ENCODE results near the gene C1RL.
A peak's percentile ranks its signal among the peaks of the same experiment; 100 is the strongest.

The C1RL gene

GRCh38 chr12:7136676-7137075 is 27.7 kb upstream of the C1RL start:
- DNase-seq = no peak

- DNase-seq = no peak
Measured at GRCh38 chr12:7136071-7136470, 27.1 kb upstream of the C1RL start.

DNA sequence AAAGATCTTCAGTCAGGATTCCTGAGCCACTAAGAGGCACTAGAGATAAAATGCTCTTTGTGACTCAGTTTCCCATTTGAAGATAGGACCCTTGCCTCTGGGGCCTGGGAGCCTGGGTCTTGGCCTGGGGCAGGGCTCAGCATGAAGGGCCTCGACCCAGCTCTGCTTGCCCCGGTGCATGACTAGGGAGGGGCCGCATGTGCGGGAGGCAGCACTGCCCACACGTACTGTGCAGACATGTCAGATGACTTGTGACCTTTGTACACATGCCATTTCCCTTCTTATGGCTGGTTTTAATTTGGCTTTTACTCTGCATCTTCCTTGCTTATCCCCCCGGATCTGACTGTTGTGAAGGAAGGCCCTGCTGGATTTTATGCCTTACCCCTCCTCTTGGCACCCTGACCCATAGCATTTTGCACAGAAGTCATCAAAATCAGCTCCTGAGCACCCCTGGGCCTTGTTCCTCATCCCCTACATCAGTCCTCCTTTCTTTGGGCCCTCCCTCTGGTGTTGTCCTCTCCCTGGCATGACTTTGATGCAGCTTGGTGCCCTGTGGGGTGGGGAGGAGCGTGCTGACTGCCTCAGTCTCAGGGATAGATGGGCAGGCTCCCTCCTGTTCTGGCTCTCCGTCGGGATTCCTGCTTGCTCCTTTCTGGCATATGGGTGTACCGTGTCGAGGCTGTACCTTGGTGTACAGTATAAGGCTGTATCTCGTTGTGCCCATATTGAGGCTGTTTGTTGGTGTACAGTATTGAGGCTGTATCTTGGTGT is 25.6 kb upstream of the C1RL start:
- no peak for DNase-seq

DNA sequence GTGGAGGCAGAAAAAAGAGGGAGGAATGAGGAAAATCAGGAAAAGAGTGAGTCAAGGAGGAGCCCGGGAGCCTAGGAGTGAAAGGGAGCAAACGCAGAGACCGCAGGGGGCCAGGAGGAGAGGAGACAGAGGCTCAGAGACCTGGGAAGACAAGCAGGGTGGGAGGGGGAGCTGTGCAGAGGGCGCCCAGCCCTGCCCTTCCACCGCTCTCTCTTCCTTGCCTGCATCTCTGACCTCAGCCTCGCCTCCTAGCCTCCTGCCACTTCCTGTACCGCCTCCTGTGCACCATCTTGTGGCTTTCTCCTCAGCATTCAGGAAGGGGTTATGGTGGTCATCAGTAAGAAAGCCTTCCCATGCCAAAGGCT is 22.5 kb upstream of the C1RL start:
- DNase-seq = peak; percentile 43

DNA sequence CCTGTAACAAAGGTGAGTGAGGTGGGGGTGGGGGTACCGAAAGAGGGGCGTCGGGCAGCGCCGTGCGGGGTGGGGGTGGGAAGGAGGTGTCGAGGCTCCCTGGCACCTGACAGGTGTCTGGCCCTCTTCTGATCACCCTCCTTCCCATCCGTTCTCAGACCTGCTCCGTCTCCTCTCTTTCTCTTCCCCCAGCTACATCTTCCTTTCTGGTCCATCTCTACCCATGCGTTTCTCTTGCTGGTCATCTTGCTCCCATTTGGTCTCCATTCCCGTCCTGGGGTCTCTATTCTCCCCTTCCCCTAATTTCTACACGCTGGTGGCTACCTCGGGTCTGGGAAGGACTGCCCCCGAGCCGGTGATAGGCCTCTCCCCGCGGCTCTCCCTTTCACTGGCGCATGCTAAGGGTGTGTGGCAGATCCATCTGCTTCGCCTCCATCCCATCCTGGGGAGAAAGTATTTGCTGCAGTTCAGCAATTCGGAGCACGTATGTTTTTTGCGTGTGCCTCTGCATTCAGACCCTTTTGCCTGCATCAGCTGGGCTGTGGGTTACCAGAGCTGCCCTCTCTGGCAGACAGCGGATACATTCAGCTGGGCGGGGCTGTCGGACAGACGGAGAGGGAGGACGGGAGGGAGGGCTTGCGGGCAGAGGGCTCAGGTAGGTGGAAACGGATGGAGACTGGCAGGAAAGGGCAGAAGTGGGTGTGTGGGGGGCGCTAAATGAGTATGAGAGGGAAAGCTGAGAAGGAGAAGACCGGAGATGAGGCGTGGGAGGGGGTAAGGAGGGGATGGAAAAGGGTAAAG is 21.9 kb upstream of the C1RL start:
- DNase-seq = peak; percentile 61

DNA sequence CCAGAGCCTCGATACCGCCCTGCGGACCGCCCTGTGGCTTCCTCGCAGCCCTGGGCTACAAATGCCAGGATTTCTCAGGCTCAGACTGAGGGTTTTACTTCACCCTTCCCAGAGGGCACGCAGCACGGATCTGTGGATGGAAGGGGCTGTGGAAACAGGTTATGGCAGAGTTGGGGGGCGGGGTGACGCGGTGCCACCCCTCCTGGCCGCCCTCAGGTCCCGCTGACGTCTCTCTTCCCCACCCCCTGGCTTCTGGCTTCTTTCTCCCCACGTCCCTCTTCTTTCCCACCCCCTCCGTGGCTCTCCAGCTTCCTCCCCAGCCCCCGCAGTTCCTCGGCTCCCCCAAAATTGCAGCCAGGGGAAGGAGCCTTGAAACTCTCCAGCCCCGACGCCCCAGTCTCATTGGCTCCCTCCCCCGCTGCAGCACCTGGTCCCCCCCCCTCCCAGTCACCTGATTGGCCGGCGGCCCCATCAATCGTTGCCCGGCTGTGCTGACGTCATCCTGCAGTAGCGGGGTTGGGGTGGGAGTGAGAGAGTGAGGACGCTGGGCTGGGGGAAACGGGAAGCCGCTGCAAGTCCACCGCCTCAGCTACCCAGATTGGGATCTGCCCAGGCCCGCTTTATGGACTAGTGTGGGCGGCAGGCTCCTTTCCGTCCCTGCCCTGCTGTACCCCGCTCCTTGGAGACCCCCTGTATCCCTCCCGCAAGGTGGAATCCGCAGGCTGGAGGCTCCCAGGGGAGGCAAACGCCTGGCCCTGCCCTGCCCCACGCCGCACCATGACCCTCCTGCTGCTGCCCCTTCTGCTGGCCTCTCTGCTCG is 21.1 kb upstream of the C1RL start, which contains the start of gene CLSTN3:
CLSTN3 (plus strand) TSS at position 500 of the 820 bp plus-strand sequence; CDS start at position 778, 278 bp downstream.
- peak; percentile 86 for DNase-seq

DNA sequence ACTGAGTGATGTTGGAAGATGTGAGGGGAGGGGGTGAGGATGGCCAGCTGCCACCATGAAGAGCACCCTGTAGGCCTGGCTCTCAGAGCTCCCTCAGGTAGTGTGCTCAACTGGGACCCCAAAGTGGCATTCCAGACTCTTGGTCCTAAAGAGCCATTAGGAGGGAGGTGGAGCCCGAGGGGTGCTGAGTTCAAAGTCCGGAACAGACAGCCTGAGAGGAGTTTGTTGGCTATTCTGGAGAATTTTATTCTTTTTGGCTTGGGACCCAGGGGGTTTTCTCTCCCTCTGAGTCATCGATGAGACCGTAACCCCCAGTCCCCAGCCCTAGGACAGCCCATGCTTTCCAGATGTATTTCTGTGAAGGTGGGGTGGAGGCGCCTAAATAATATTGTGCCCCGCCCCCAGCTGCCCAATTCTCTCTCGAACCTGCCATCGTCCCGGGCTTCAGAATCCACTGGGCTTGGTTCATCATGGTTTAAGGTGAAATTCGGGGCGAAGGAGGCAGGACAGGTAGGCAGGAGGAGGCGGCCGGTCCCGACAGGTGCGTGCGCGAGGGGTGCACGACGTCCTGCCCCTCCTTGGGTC is 20.4 kb upstream of the C1RL start:
- no peak for DNase-seq

- DNase-seq = no peak
Measured at GRCh38 chr12:7128681-7129286, 19.8 kb upstream of the C1RL start, which contains the start of gene RBP5. TSS of gene RBP5 (minus strand) at chr12:7128889. CDS start at chr12:7128775, 114 bp downstream.

GRCh38 chr12:7127916-7128626 is 19.1 kb upstream of the C1RL start:
- DNase-seq = no peak

- no peak for DNase-seq
Measured at GRCh38 chr12:7125632-7126227, 16.7 kb upstream of the C1RL start.

DNA sequence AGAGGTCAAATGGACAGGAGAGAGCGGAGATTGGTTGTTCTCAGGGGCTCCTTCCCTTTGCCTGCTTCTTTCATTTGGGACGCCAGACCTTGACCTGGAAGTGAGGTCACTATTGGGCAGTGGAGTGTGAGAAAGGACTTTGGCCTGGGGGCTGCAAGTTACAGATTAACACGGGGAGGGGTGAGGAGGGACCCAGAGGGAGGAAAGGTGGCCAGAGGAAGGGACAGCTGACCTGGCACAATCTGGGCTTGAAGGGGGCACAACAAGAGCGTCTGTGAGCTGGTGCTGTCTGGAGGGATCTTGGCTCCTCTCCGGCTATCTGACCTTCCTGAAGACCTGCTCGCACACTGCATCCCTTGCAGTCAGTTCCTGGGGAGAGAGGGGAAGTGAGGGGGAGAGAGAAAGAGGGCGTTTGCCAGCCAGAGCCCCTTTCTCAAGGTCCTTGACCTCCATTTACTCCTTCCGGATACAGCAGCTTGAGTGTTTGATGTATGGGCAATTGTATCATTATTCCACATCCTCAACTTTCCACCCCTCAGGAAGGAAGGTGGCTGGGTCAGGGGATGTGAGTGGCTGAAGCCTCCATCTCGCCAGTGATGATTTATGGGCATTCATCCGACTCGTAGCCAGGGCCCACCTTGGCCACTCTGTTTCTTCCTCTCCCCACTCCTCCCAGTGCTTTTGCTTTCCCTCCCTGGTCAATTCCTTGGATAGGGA is 14.9 kb upstream of the C1RL start:
- DNase-seq = no peak

DNA sequence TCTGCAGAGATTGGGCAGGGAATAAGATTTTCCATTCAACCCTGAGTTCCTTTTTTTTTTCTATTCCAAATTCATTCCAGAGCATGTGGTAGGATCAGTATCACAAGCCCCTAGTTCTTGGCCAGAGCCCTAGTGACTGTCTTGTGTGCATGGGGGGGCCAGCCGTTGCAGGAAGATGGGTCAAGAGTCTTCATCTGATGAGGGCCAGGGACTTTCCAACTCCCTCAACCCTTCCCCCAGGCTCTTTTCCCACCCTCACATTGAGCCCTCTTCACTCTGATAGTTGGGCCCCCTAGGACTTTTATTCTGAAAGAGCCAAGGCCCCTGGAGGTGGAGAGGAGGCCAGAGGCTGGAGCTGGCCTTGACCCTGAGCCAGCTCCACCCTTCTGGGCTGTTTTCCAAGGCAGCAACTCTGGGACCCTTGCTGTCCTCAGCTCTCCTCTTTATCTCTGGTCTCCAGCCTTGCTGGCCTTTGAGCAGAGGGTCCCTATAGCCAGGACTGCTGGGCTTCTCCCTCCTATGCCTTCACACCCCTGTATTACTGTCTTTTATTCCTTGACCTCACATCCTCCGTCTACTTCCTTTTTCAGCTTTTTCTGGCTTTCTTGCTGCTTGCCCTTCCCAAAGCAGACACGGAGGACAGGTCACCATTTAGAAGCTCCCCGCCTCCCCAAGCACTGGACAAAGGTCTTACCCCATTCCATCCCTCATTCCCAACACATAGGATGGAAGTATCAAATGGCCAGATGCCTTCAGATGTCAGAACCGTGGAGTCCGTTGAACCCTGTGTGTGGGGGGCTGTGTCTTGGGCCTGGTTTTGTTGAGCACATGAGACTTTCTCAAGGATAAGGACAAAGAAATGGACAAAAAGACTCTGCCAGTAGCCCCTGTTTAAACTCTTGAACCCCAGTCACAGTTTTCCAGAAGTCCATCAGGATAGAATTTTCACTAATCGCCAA is 14.1 kb upstream of the C1RL start:
- no peak for DNase-seq

DNA sequence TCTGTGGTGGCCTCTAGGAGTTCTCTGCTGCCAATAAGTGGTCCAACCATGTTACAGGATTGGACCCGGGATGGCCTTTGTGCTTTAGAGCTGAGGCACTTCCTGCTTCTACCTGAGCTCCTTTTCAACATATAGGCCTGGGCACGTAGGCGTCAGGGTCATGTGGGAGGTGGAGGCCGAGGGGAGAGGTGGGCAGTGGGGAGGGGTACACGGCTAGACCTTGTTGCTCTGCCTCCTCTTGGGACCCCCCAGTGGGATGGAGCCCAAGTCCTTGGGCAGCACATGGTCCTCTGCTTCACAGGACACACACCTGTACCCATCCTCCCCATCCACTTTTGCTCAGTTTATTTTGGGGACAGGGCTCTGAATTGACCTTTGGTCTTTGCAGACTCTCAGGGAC is 12.3 kb upstream of the C1RL start:
- DNase-seq = no peak

GRCh38 chr12:7120166-7120565 is 11.2 kb upstream of the C1RL start:
- DNase-seq = no peak

DNA sequence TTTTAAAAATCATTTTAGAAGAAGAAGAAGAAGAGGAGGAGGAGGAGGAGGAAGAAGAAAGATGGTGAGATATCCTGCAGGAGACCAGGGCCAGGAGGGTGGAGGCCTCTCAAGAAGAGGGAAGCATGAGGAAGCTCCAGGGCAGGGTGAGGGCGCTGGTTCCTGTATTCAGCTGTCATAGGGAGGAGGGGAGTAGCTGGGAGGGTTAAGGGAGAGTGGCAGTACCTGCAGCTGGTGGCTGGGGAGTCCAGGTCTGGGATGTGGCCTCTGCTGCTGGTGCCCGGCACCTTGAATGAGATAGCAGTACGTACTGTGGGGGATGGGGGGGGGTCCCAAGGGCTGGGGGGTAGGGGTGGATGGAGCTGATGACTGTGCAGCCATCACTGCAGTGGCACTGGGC is 9.9 kb upstream of the C1RL start:
- no peak for DNase-seq

GRCh38 chr12:7117670-7118069 is 8.7 kb upstream of the C1RL start:
- no peak for DNase-seq

GRCh38 chr12:7116916-7117315 is 7.9 kb upstream of the C1RL start:
- no peak for DNase-seq

- DNase-seq = no peak
Measured at GRCh38 chr12:7116196-7116595, 7.2 kb upstream of the C1RL start.

DNA sequence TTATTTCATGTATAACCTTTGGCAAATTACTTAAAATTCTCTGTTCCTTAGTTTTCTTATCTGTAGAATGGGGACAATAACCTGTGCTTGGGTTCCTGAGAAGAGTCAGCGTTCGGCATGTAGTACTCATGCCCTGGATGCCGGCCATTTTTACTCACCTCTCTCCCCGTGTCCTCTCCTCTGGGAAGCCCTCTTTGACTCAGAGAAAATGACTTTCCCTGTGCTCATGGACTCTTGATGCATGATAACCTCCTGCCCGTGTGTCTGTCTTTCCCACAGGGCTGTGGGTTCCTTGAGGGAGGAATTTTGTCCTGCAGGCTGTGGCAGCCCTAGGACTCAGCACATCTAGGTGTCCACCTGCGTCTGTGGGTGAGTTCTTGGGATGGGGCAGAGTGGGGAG is 5.8 kb upstream of the C1RL start:
- no peak for DNase-seq
